GM12878 (cell line): ENCODE data around the gene KIF3A. TPM values are rescaled to one million over a fixed set of nuclear protein-coding genes. Genes with fewer than 3 reads are reported as not detected.
A peak's percentile ranks its signal among the peaks of the same experiment; 100 is the strongest.

Experiments used
- ATAC-seq: fragments of 200-7000 bp; cut with Tn5 transposase; 3 replicates; pipeline ENCODE4 v1.9.1; 2020; ENCODE audit warnings: mild to moderate bottlenecking, moderate library complexity
- BruUV-seq: library from RNA; stranded (reverse); fragments of 400-500 nt; replicated peaks from 2 replicates; lab custom pipeline; 2021; lab: Mats Ljungman, UMichigan
- CTCF ChIA-PET: fragments of 300-600 bp; sonication (Branson Sonifier 250); formaldehyde crosslinking; extraction: SDS; loops from one replicate; lab custom pipeline; 2021; ENCODE audit warnings: inconsistent platforms; lab: Yijun Ruan, JAX
- POLR2A ChIA-PET: fragments of 350-600 bp; formaldehyde crosslinking; extraction: SDS; loops from one replicate; lab custom pipeline; 2021; ENCODE audit warnings: inconsistent platforms; lab: Charles Lee
- RAD21 ChIA-PET: fragments of 300-600 bp; sonication (Branson Sonifier 250); formaldehyde crosslinking; loops from one replicate; lab custom pipeline; 2023; ENCODE audit warnings: antibody characterized with exemption; ENCODE audit not compliant: unreplicated experiment; lab: Charles Lee
- SMC1A ChIA-PET: fragments of 300-600 bp; sonication (Branson Sonifier 250); formaldehyde crosslinking; loops from one replicate; lab custom pipeline; 2023; ENCODE audit not compliant: unreplicated experiment, uncharacterized antibody; lab: Charles Lee
- DNase-seq: peaks from one replicate; pipeline ENCODE4 v3.0.0-alpha.2; 2011; ENCODE audit warnings: low read depth, low spot score
- FAIRE-seq: peaks from 3 replicates; lab custom pipeline; 2011; peaks lifted over from hg19 to GRCh38; lab: Jason Lieb, UNC
- H2AFZ ChIP-seq: 2 replicates; pipeline ENCODE4 v1.6.0; 2011; ENCODE audit warnings: low read depth, low read length, control low read depth; ENCODE audit not compliant: control insufficient read depth
- H3K27ac ChIP-seq: 2 replicates; pipeline ENCODE4 v1.5.1; 2011; ENCODE audit warnings: control low read depth; ENCODE audit not compliant: control insufficient read depth, insufficient read depth
- H3K27me3 ChIP-seq, 2 experiments: replicated peaks in 1 of 2; 2 replicates each; pipeline versions ENCODE4 v1.6.0 to v1.6.1; 2011; ENCODE audit warnings: low read length in 1 of 2; ENCODE audit not compliant: control insufficient read depth in 2 of 2, insufficient read depth in 2 of 2
- H3K36me3 ChIP-seq, 2 experiments: 2 replicates each; pipeline ENCODE4 v1.5.1; 2011; ENCODE audit warnings: low read length in 1 of 2; ENCODE audit not compliant: control insufficient read depth in 2 of 2, insufficient read depth in 2 of 2
- H3K4me1 ChIP-seq: 2 replicates; pipeline ENCODE4 v1.6.1; 2011; ENCODE audit warnings: mild to moderate bottlenecking, low read length, moderate library complexity, mixed read lengths; ENCODE audit not compliant: control insufficient read depth, insufficient read depth
- H3K4me2 ChIP-seq: 2 replicates; pipeline ENCODE4 v1.6.0; 2011; ENCODE audit warnings: control low read depth; ENCODE audit not compliant: control insufficient read depth, insufficient read depth
- H3K4me3 ChIP-seq: fragments of 200-600 bp; sonication (generic); 2 replicates; pipeline ENCODE4 v1.5.1; 2016
- H3K79me2 ChIP-seq: 2 replicates; pipeline ENCODE4 v1.6.0; 2011; ENCODE audit warnings: low read length; ENCODE audit not compliant: control insufficient read depth, insufficient read depth
- H3K9ac ChIP-seq: 2 replicates; pipeline ENCODE4 v1.8.0; 2011; ENCODE audit warnings: low read length, control low read depth, mixed read lengths; ENCODE audit not compliant: control insufficient read depth, insufficient read depth
- H3K9me3 ChIP-seq: replicated peaks from 3 replicates; pipeline ENCODE4 v1.5.1; 2011; ENCODE audit warnings: mild to moderate bottlenecking, low read length; ENCODE audit not compliant: control insufficient read depth, insufficient read depth
- H4K20me1 ChIP-seq: 2 replicates; pipeline ENCODE4 v1.6.0; 2011; ENCODE audit not compliant: control insufficient read depth, insufficient read depth
- ETV6 ChIP-seq, 2 experiments: fragments of 450-650 bp in 1 of 2; IDR thresholded peaks in 1 of 2; conservative IDR thresholded peaks in 1 of 2; 2 replicates each; pipeline ENCODE4 v1.6.1; 2014; ENCODE audit warnings: antibody characterized with exemption in 1 of 2, borderline replicate concordance in 1 of 2, low read depth in 1 of 2, mild to moderate bottlenecking in 1 of 2, moderate library complexity in 1 of 2
- MEF2B ChIP-seq: fragments of 450-650 bp; IDR thresholded peaks from 2 replicates; pipeline ENCODE4 v1.6.1; 2018; ENCODE audit warnings: mild to moderate bottlenecking, moderate library complexity; ENCODE audit not compliant: partially characterized antibody, poor library complexity, severe bottlenecking
- MTA2 ChIP-seq: fragments of 450-650 bp; IDR thresholded peaks from 2 replicates; pipeline ENCODE4 v1.6.1; 2016; ENCODE audit warnings: low read depth, mild to moderate bottlenecking, moderate library complexity
- PAX5 ChIP-seq: IDR thresholded peaks from 2 replicates; pipeline ENCODE4 v1.6.1; 2011; ENCODE audit warnings: low read depth, low read length, borderline replicate concordance
- POLR2AphosphoS5 ChIP-seq: IDR thresholded peaks from 2 replicates; pipeline ENCODE4 v1.6.1; 2011; ENCODE audit warnings: mild to moderate bottlenecking, low read length, inconsistent platforms
- TBL1XR1 ChIP-seq: IDR thresholded peaks from 2 replicates; pipeline ENCODE4 v1.6.1; 2012; ENCODE audit warnings: low read depth, low read length, improper control_type of control experiment
- WGBS: methylation state at CpG from one replicate; pipeline ENCODE4 v1.1.6; 2016; ENCODE audit warnings: low lambda C conversion rate; ENCODE audit not compliant: insufficient replicate concordance, insufficient coverage; ENCODE audit errors: missing lambda C conversion rate; 5-methylcytosine and 5-hydroxymethylcytosine counted together
- in situ Hi-C: fragments of 300-500 bp; cut with MboI; formaldehyde crosslinking; loops from 9 replicates; pipeline ENCODE4 v1.14.3; 2018; ENCODE audit warnings: mixed read lengths
- intact Hi-C: fragments of 100-400 bp; cut with micrococcal nuclease; formaldehyde crosslinking; loops from one replicate; pipeline ENCODE4 v1.14.2; 2022; ENCODE audit not compliant: unreplicated experiment
- polyA plus RNA-seq, 11 experiments: library from polyadenylated mRNA; depleted of rRNA in 4 of 11; unstranded in 6 of 11; stranded (reverse) in 5 of 11; fragments of >200 nt; fragmentation: Nextera tagmentation in 4 of 11; fragmentation: Illumina TruSeq in 1 of 11; extraction: Ambion mirVana in 4 of 11; extraction: Trizol in 1 of 11; gene quantifications; 1 replicate in 1 of 11; 2 replicates in 10 of 11; pipeline versions ENCODE4 v1.2.1 to v1.2.3, GENCODE V29; 2011 to 2016; ENCODE audit warnings: inconsistent platforms in 2 of 11, missing spikeins in 2 of 11, low read depth in 1 of 11
- total RNA-seq, 4 experiments: library from RNA; depleted of rRNA in 3 of 4; stranded (reverse); fragments of >200 nt in 3 of 4; fragmentation: Illumina TruSeq in 1 of 4; extraction: Trizol in 1 of 4; gene quantifications; 2 replicates each; pipeline versions ENCODE4 v1.2.1 to v1.2.3, GENCODE V29; 2013 to 2021
- TF ChIP-seq, protein P1 (sequence below): fragments of 450-650 bp; formaldehyde crosslinking; IDR thresholded peaks from 2 replicates; pipeline ENCODE4 v1.4.0; 2022; ENCODE audit warnings: mild to moderate bottlenecking, moderate library complexity
- TF ChIP-seq, protein P2 (sequence below): fragments of 450-650 bp; IDR thresholded peaks from 2 replicates; pipeline ENCODE4 v1.6.1; 2017; ENCODE audit warnings: low read depth, mild to moderate bottlenecking, moderate library complexity

KIF3A gene
- total and polyA plus RNA-seq, 10 of the 15 experiments (the other 5 are each of a cell fraction or from before 2014, with no cell fraction given) = 2.7 to 36.5 (median 10.0) TPM

- H2AFZ ChIP-seq = no peak overlapping the region
- SMC1A ChIA-PET = interaction anchor here (0.6 to 11.1 kb wide), 15 partner anchors 10 to 246 kb away, joined by 3 to 129 read pairs (median 9); partner anchors contain the start of genes IL13, IL4, KIF3A and SEPTIN8
- no peak for ATAC-seq
- H3K9ac ChIP-seq = no peak overlapping the region
- H3K36me3 ChIP-seq = no peaks in the 10 kb centered on the region
- H4K20me1 ChIP-seq = no peaks in the 10 kb centered on the region
- H3K9me3 ChIP-seq = no peaks in the 10 kb centered on the region; the same call in 2 of the 3 replicates
- H3K4me2 ChIP-seq = 0 out of 2 replicates have a peak overlapping the region, but pooled peaks have one; percentile 5
- in situ Hi-C loops = no loop called here
- RAD21 ChIA-PET = interaction anchor here (0.6 to 10.5 kb wide), 20 partner anchors 15 to 352 kb away, joined by 3 to 127 read pairs (median 4); partner anchors contain the start of gene KIF3A
- CTCF ChIA-PET = interaction anchor here (1.1 to 7.4 kb wide), 13 partner anchors 15 to 246 kb away, joined by 3 to 136 read pairs (median 14); partner anchors contain the start of genes IL4 and KIF3A
- POLR2A ChIA-PET = interaction anchor here (0.6 to 9.6 kb wide), 9 partner anchors 14 to 1708 kb away, joined by 3 to 56 read pairs (median 4); partner anchors contain the start of genes KIF3A and SEPTIN8
- 89% methylated on average over 5 of the region's 5 CpGs for WGBS
- no peaks in the 10 kb centered on the region for H3K27me3 ChIP-seq
- BruUV-seq = no TSS peak
- intact Hi-C loops = loop anchor here (2.0 to 5.0 kb wide), 3 partner anchors 69 to 225 kb away; no protein-coding TSS in a partner anchor
- peaks cover 25% of the 10 kb centered on the region for H3K4me1 ChIP-seq
- no peak overlapping the region; the same call in 1 of the 2 replicates for H3K27ac ChIP-seq
- no peak overlapping the region for H3K4me3 ChIP-seq
- H3K79me2 ChIP-seq = no peaks in the 10 kb centered on the region; the same call in 1 of the 2 replicates
- FAIRE-seq = no peak
- DNase-seq = no peak
- peak; percentile 79 for TF ChIP-seq PAX5
- TF ChIP-seq POLR2AphosphoS5 = 0 out of 2 replicates have a peak, but pooled peaks have one; percentile 19
- no peak for TF ChIP-seq MTA2
These were observed 14.7 kb upstream of the KIF3A start for GRCh38 chr5:132751971-132752580.

GRCh38 chr5:132751444-132751843 is 14.1 kb upstream of the KIF3A start:
- Histone ChIP-seq H4K20me1 (no peaks in the 10 kb centered on the region), H3K4me1 (peaks cover 25% of the 10 kb centered on the region), H3K9me3 (no peaks in the 10 kb centered on the region; the same call in 2 of the 3 replicates), H3K79me2 (no peaks in the 10 kb centered on the region; the same call in 1 of the 2 replicates), H3K36me3 (no peaks in the 10 kb centered on the region), H2AFZ (no peak overlapping the region), H3K27me3 (no peaks in the 10 kb centered on the region), H3K4me2 (peak overlapping the region; percentile 65), H3K27ac (peak overlapping the region; percentile 32; the same call in 1 of the 2 replicates), H3K4me3 (no peak overlapping the region), H3K9ac (no peak overlapping the region)
- ChIA-PET RAD21 (interaction anchor here (0.6 to 10.5 kb wide), 20 partner anchors 14 to 352 kb away, joined by 3 to 127 read pairs (median 6); partner anchors contain the start of gene KIF3A), SMC1A (interaction anchor here (0.7 to 11.1 kb wide), 19 partner anchors 11 to 331 kb away, joined by 3 to 129 read pairs (median 6); partner anchors contain the start of genes IL13, IL4, KIF3A and SEPTIN8), POLR2A (interaction anchor here (0.7 to 9.6 kb wide), 11 partner anchors 14 to 393 kb away, joined by 3 to 56 read pairs (median 7); partner anchors contain the start of genes IL4, KIF3A and SEPTIN8), CTCF (interaction anchor here (1.4 to 7.4 kb wide), 12 partner anchors 14 to 245 kb away, joined by 3 to 136 read pairs (median 14); partner anchors contain the start of genes IL4 and KIF3A)
- FAIRE-seq = peak; percentile 27
- intact Hi-C loops (loop anchor here (2.0 to 5.0 kb wide), 3 partner anchors 69 to 224 kb away; no protein-coding TSS in a partner anchor), in situ Hi-C loops (no loop called here)
- no TSS peak for BruUV-seq
- peak; percentile 64 for DNase-seq
- ATAC-seq = peak; percentile 54
- under 1% methylated on average over 7 of the region's 7 CpGs for WGBS
- TF ChIP-seq MEF2B = peak; percentile 92
- TF ChIP-seq, protein P1, sequence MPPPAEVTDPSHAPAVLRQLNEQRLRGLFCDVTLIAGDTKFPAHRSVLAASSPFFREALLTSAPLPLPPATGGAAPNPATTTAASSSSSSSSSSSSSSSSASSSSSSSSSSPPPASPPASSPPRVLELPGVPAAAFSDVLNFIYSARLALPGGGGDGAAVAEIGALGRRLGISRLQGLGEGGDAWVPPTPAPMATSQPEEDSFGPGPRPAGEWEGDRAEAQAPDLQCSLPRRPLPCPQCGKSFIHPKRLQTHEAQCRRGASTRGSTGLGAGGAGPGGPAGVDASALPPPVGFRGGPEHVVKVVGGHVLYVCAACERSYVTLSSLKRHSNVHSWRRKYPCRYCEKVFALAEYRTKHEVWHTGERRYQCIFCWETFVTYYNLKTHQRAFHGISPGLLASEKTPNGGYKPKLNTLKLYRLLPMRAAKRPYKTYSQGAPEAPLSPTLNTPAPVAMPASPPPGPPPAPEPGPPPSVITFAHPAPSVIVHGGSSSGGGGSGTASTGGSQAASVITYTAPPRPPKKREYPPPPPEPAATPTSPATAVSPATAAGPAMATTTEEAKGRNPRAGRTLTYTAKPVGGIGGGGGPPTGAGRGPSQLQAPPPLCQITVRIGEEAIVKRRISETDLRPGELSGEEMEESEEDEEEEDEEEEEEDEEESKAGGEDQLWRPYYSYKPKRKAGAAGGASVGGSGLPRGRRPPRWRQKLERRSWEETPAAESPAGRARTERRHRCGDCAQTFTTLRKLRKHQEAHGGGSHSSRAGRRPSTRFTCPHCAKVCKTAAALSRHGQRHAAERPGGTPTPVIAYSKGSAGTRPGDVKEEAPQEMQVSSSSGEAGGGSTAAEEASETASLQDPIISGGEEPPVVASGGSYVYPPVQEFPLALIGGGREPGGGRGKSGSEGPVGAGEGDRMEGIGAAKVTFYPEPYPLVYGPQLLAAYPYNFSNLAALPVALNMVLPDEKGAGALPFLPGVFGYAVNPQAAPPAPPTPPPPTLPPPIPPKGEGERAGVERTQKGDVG (CRISPR knock-in tag) = no peak
- TF ChIP-seq ETV6 (conservative IDR thresholded peaks at IDR 0.05 in 1 of 2, IDR thresholded peaks at IDR 0.05 in 1 of 2; ENCODE audit: borderline replicate concordance in 1 of 2, low read depth in 1 of 2) = no peak
- TF ChIP-seq, protein P2, sequence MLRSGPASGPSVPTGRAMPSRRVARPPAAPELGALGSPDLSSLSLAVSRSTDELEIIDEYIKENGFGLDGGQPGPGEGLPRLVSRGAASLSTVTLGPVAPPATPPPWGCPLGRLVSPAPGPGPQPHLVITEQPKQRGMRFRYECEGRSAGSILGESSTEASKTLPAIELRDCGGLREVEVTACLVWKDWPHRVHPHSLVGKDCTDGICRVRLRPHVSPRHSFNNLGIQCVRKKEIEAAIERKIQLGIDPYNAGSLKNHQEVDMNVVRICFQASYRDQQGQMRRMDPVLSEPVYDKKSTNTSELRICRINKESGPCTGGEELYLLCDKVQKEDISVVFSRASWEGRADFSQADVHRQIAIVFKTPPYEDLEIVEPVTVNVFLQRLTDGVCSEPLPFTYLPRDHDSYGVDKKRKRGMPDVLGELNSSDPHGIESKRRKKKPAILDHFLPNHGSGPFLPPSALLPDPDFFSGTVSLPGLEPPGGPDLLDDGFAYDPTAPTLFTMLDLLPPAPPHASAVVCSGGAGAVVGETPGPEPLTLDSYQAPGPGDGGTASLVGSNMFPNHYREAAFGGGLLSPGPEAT = peak; percentile 98
- 0 out of 2 replicates have a peak, but pooled peaks have one; percentile 50 for TF ChIP-seq TBL1XR1
